HG03060 (cell line): ENCODE results near the gene HSD17B8.

Experiments
- ATAC-seq: cut with Tn5 transposase; IDR thresholded peaks from one replicate; pipeline ENCODE4 v1.9.1; 2021; ENCODE audit warnings: low read depth, moderate number of reproducible peaks; ENCODE audit not compliant: unreplicated experiment

HSD17B8 gene

GRCh38 chr6:33171016-33171879 is 33.2 kb upstream of the HSD17B8 start:
- no peak for ATAC-seq

- no peak for ATAC-seq
Measured at GRCh38 chr6:33171880-33172687, 32.4 kb upstream of the HSD17B8 start.

DNA sequence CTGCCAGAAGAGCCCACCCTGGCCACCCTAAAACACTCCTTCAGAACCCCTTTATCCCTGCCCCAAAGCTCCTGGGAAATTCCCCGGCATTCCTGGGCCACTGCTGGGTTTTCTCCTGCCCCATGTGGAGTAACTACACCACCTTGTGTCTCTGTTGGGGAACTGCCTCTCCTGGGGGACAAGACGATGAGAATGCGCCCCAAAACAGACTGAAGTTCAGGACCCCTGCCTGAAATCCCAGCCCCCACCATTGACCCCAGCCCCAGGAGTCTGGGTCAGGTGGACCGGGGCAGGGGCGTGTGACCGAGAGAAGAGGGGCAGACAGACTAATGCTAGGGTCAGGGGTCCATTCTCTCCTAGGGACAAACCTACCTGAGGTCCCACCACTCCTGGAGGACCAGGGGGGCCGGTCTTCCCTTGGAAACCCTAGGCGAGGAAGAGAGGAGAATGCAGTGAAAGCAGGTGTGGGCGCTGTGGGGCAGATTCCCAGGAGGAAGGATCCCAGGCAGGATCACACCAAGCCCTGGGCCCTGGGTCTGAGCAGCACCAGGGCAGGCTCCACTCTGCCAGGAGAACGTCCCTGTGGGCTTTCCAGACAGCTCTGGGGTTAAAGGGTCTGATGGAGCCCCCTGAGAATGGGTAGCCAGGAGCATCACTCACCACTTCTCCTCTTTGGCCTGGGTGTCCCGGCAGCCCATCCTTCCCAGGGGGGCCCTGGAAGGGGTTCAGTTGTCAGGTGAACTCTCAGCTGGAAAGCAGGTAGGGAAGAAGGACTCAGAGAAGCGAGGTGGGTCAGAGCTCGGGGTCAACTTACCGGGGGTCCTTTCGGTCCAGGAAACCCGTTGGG is 31.5 kb upstream of the HSD17B8 start:
- ATAC-seq = no peak

DNA sequence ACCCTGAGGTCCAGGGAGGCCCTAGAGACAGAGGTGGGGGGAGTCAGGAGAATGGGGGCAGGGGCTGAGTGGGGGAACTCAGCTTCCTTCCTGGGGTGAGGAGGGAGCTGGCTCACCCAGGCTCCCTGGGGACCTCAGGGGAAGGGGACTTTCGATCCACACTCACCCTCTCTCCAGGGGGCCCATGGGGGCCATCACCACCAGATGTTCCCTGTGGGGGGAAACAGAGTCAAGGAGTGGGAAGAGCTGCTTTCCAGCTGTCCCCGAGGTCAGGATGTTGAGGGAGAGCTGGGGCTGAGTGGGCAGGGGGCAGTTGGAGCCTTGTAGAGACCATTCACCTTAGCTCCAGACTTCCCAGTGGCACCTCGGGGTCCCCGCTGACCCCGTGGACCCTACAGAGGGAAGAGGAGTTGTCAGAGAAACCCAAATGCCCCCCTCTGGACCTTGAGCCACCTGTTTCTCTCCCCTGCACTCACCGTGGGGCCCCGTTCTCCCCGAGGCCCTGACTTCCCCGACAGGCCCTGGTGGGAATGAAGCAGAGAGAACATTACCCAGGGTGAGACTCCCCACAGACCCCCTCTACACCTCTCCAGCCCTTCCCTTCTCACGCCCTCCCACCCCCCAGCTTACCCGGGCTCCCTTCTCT is 30.8 kb upstream of the HSD17B8 start:
- ATAC-seq = no peak

DNA sequence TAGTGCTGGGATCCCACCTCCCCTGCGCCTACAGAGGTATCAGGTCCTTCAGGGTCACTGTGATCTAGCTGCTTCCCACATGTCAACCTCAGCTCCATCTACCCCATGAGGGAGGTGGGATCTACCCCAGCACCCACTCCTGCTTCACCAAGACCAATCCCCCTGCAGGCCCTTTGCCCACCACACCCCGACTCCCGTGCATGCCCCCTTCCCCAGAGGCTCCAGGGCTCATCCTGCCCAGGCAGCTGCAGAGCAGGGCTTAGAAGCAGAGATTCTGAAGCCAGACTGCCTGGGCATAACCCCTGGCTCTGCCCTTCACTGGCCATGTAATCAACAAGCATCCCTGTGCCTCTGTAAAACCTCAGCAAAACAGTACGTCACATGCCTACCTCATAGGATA is 29.7 kb upstream of the HSD17B8 start:
- no peak for ATAC-seq

DNA sequence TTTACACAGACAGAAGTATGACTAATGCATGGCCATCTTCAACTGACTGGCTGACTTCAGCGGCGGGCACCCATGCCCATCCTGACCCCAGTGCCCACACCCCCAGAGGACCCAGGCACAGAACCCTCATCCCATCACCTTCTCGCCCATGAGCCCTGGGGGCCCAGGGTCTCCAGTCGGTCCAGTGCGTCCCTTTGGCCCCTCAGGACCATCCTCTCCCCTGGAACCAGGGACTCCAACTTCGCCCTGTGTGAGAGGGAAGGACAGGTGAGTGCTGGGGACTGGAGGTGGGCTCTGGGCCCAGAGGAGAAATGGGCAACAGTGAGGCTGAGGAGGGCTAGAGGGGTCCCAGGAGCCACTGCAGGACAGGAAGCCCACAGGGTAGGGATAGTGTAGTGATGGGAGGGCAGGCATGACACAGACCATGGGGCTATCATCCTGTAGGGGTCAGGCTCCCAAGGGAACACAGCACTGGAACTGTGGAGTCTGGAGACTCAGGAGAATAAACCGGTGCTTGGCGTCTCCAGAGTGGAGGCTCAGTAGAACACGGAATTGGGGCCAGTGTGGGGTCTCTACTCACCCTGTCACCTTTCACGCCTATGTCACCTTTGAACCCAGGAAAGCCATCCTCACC is 28.9 kb upstream of the HSD17B8 start:
- no peak for ATAC-seq

- ATAC-seq = no peak
Measured at GRCh38 chr6:33176906-33177305, 27.5 kb upstream of the HSD17B8 start.

DNA sequence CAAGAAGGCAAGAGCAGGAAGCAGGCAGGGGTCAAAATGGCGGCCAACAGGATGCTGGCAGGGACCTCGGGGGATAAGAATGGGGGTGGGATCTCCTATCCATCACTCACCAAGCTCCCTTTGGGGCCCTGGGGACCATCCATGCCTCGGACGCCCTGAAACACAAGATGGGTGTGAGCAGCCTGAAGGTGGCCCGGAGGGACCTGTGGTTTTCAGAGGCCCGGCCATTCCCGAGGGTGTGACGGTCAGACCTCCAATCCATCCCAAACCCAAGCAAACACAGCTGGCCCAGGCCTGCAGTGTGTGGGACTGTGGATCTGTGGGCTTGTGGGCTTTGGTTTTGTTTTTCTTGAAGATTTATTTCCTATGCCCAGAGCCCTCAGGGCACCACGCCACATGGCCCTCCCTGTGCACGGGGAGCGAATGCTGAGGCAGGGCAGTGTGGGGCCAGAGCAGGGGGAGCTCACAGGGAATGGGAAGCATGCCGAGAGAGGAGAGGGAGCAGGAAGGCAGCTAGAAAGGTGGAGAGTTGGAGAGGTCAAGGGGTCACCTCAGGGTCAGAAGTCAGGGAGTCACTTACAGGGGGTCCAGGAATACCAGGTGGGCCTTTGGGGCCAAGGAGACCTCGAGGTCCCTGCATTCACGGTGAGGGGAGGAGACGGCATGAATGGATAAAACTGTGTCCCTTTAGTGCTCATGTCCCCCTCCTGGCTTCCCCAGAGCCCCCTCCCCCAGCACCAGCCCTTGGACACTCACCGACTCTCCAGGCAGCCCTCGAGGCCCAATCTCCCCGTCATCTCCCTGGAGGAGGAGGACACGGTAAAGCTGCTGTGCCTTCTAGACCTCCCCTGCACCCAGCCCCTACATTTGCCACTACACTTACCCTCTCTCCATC is 26.7 kb upstream of the HSD17B8 start:
- no peak for ATAC-seq

- ATAC-seq = no peak
Measured at GRCh38 chr6:33178755-33179475, 25.5 kb upstream of the HSD17B8 start.

DNA sequence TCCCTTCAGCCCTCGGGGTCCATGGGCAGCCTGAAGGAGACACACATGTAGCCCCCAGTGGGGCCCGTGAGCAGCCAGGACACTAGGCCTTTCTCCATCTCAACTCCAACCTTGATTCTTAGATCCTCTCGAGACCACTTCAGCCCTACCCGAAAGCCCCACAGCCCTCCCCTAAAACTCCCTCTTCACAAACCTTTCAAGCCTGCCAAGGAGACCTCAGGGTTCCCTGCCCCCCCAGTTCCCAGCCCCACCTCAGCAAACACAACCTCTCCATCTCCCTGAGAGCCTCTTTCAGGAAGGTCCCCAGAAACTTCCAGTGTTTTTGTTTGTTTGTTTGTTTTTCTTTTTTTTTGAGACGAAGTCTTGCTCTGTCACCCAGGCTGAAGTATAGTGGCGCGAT is 23.3 kb upstream of the HSD17B8 start:
- ATAC-seq = no peak

GRCh38 chr6:33183071-33183683 is 21.3 kb upstream of the HSD17B8 start:
- ATAC-seq = no peak

- no peak for ATAC-seq
Measured at GRCh38 chr6:33185190-33185589, 19.3 kb upstream of the HSD17B8 start.

DNA sequence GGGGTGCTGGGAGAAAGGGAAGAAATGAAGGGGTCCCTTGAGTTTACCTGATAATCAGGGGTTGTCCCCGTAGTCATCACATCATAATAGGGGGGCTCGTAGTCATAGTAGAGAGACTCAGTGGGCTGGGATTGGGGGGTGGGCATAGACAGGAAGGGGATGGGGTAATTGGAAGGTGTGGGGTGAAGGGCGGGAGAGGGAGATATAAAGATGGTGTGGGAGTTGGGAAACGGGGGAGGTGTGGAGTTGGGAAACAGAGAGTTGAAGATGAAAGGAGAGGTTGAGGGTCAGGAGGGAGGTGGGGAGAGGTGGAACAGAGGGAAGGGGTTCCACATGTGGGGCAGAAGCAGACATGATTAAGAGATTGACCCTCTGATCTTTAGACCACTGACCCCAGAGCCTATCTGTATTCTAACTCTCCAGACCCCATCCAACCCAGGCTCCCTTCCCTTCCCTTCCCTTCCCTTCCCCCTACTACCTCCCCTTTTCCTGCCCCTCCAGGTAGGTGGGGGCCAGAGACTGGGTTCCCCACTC is 18.7 kb upstream of the HSD17B8 start:
- ATAC-seq = no peak

GRCh38 chr6:33187809-33188208 is 16.6 kb upstream of the HSD17B8 start:
- no peak for ATAC-seq

- no peak for ATAC-seq
Measured at GRCh38 chr6:33189164-33189563, 15.3 kb upstream of the HSD17B8 start.

- ATAC-seq = no peak
Measured at GRCh38 chr6:33189625-33190448, 14.6 kb upstream of the HSD17B8 start.
